H9 (cell line): ENCODE measurements around the gene CAMTA2. TPM values are rescaled to one million over a fixed set of nuclear protein-coding genes. Genes with fewer than 3 reads are reported as not detected.
A peak's percentile ranks its signal among the peaks of the same experiment; 100 is the strongest.

Experiments used
- DNase-seq: peaks from one replicate; pipeline ENCODE4 v3.0.0-alpha.2; 2017
- H2AFZ ChIP-seq: one replicate; pipeline ENCODE4 v1.6.1; 2013; ENCODE audit warnings: mild to moderate bottlenecking, low read length, control low read depth, moderate library complexity
- H2AK5ac ChIP-seq: 2 replicates; pipeline ENCODE4 v1.6.1; 2013; ENCODE audit warnings: low read length, control low read depth, mixed read lengths; ENCODE audit not compliant: insufficient read length
- H2BK120ac ChIP-seq: one replicate; pipeline ENCODE4 v1.6.1; 2013; ENCODE audit warnings: low read depth, mild to moderate bottlenecking, low read length, control low read depth, inconsistent platforms; ENCODE audit not compliant: poor library complexity, severe bottlenecking
- H2BK12ac ChIP-seq: 2 replicates; pipeline ENCODE4 v1.6.1; 2013; ENCODE audit warnings: low read length, control low read depth, mixed read lengths, low read depth; ENCODE audit not compliant: insufficient read length
- H2BK15ac ChIP-seq: 2 replicates; pipeline ENCODE4 v1.6.1; 2013; ENCODE audit warnings: low read depth, low read length, control low read depth
- H2BK20ac ChIP-seq: one replicate; pipeline ENCODE4 v1.6.1; 2013; ENCODE audit warnings: low read depth, mild to moderate bottlenecking, low read length, control low read depth, inconsistent platforms; ENCODE audit not compliant: poor library complexity, severe bottlenecking
- H2BK5ac ChIP-seq: 2 replicates; pipeline ENCODE4 v1.6.1; 2013; ENCODE audit warnings: low read length, control low read depth, mixed read lengths; ENCODE audit not compliant: insufficient read length
- H3K14ac ChIP-seq: 2 replicates; pipeline ENCODE4 v1.6.1; 2013; ENCODE audit warnings: low read length, control low read depth; ENCODE audit not compliant: insufficient read depth
- H3K18ac ChIP-seq: 2 replicates; pipeline ENCODE4 v1.6.1; 2013; ENCODE audit warnings: low read depth, mild to moderate bottlenecking, mixed read lengths, low read length, control low read depth; ENCODE audit not compliant: insufficient read length
- H3K23ac ChIP-seq: 2 replicates; pipeline ENCODE4 v1.6.1; 2013; ENCODE audit warnings: low read length, control low read depth, mixed read lengths, low read depth; ENCODE audit not compliant: insufficient read length
- H3K23me2 ChIP-seq: 2 replicates; pipeline ENCODE4 v1.6.1; 2013; ENCODE audit warnings: low read depth, mild to moderate bottlenecking, mixed read lengths, low read length, control low read depth; ENCODE audit not compliant: insufficient read length, poor library complexity, severe bottlenecking
- H3K27ac ChIP-seq: 2 replicates; pipeline ENCODE4 v1.5.1; 2013; ENCODE audit warnings: low read length, control low read depth, mixed read lengths, low read depth; ENCODE audit not compliant: insufficient read length
- H3K27me3 ChIP-seq: 2 replicates; pipeline ENCODE4 v1.6.1; 2013; ENCODE audit warnings: low read length, control low read depth, inconsistent platforms; ENCODE audit not compliant: insufficient read depth
- H3K4ac ChIP-seq: 2 replicates; pipeline ENCODE4 v1.6.1; 2013; ENCODE audit warnings: low read depth, mild to moderate bottlenecking, control low read depth, inconsistent platforms, low read length, moderate library complexity
- H3K4me1 ChIP-seq: 2 replicates; pipeline ENCODE4 v1.6.1; 2013; ENCODE audit warnings: low read length, control low read depth, inconsistent platforms; ENCODE audit not compliant: insufficient read depth
- H3K4me2 ChIP-seq: 2 replicates; pipeline ENCODE4 v1.6.1; 2013; ENCODE audit warnings: low read length, control low read depth, mixed read lengths; ENCODE audit not compliant: insufficient read length, insufficient read depth
- H3K56ac ChIP-seq: 2 replicates; pipeline ENCODE4 v1.6.1; 2013; ENCODE audit warnings: low read depth, mild to moderate bottlenecking, mixed read lengths, low read length, control low read depth; ENCODE audit not compliant: insufficient read length
- H3K79me1 ChIP-seq: 2 replicates; pipeline ENCODE4 v1.6.1; 2013; ENCODE audit warnings: low read depth, mild to moderate bottlenecking, moderate library complexity, low read length, control low read depth, inconsistent platforms; ENCODE audit not compliant: insufficient read depth, poor library complexity, severe bottlenecking
- H3K79me2 ChIP-seq: 2 replicates; pipeline ENCODE4 v1.6.1; 2013; ENCODE audit warnings: low read length, control low read depth, inconsistent platforms; ENCODE audit not compliant: insufficient read depth
- H3K9ac ChIP-seq: 2 replicates; pipeline ENCODE4 v1.6.1; 2013; ENCODE audit warnings: low read length, control low read depth, mixed read lengths; ENCODE audit not compliant: insufficient read length; ENCODE audit errors: extremely low read depth
- H3K9me3 ChIP-seq: one replicate; pipeline ENCODE4 v1.6.1; 2013; ENCODE audit warnings: low read depth, low read length, inconsistent platforms; ENCODE audit not compliant: control insufficient read depth
- H3T11ph ChIP-seq: one replicate; pipeline ENCODE4 v1.6.1; 2013; ENCODE audit warnings: mild to moderate bottlenecking, low read length, control low read depth, inconsistent platforms
- H4K20me1 ChIP-seq: one replicate; pipeline ENCODE4 v1.6.1; 2013; ENCODE audit not compliant: control insufficient read depth, insufficient read length, insufficient read depth
- H4K5ac ChIP-seq: 2 replicates; pipeline ENCODE4 v1.6.1; 2013; ENCODE audit warnings: low read depth, mild to moderate bottlenecking, mixed read lengths, low read length, control low read depth; ENCODE audit not compliant: insufficient read length
- H4K8ac ChIP-seq: replicated peaks from 2 replicates; pipeline ENCODE4 v1.6.1; 2013; ENCODE audit warnings: low read length, control low read depth, mixed read lengths, low read depth; ENCODE audit not compliant: insufficient read length
- H4K91ac ChIP-seq: 2 replicates; pipeline ENCODE4 v1.6.1; 2013; ENCODE audit warnings: low read depth, mild to moderate bottlenecking, moderate library complexity, mixed read lengths, low read length, control low read depth; ENCODE audit not compliant: insufficient read length
- H3K27ac Mint-ChIP-seq, 3 experiments: 2 replicates in 2 of 3; 3 replicates in 1 of 3; pipeline ENCODE4 v1.8.0; 2020 to 2021; ENCODE audit warnings: mixed read lengths in 3 of 3, mild to moderate bottlenecking in 1 of 3, moderate library complexity in 1 of 3
- H3K27me3 Mint-ChIP-seq: 2 replicates; pipeline ENCODE4 v1.8.0; 2021; ENCODE audit warnings: low read depth, mild to moderate bottlenecking, moderate library complexity, mixed read lengths
- H3K36me3 Mint-ChIP-seq, 3 experiments: 2 replicates in 2 of 3; 3 replicates in 1 of 3; pipeline ENCODE4 v1.8.0; 2020 to 2021; ENCODE audit warnings: low read depth in 3 of 3, mixed read lengths in 3 of 3; ENCODE audit not compliant: insufficient read depth in 1 of 3
- H3K4me1 Mint-ChIP-seq, 2 experiments: 2 replicates each; pipeline ENCODE4 v1.8.0; 2020; ENCODE audit warnings: mixed read lengths in 2 of 2
- H3K4me3 Mint-ChIP-seq, 2 experiments: 2 replicates in 1 of 2; 3 replicates in 1 of 2; pipeline ENCODE4 v1.8.0; 2020 to 2021; ENCODE audit warnings: mild to moderate bottlenecking in 2 of 2, mixed read lengths in 2 of 2, moderate library complexity in 1 of 2
- H3K9me3 Mint-ChIP-seq, 2 experiments: 2 replicates in 1 of 2; 3 replicates in 1 of 2; pipeline ENCODE4 v1.8.0; 2020; ENCODE audit warnings: mild to moderate bottlenecking in 2 of 2, mixed read lengths in 2 of 2, moderate library complexity in 1 of 2
- CTCF ChIP-seq: fragments of 200-600 bp; sonication (generic); conservative IDR thresholded peaks from 3 replicates; pipeline ENCODE4 v1.8.0; 2021; ENCODE audit warnings: antibody characterized with exemption, mild to moderate bottlenecking
- WGBS: extraction: QIAGEN DNeasy Blood & Tissue Kit; methylation state at CpG from one replicate; pipeline ENCODE4 v1.1.7; 2013; ENCODE audit warnings: missing lambda C conversion rate, low lambda C conversion rate, mixed read lengths; ENCODE audit not compliant: insufficient read length; ENCODE audit errors: extremely low coverage; 5-methylcytosine and 5-hydroxymethylcytosine counted together
- total RNA-seq: library from RNA; stranded (reverse); gene quantifications from 2 replicates; pipeline ENCODE4 v1.2.1, GENCODE V29; 2021

CAMTA2 gene
- total RNA-seq, 1 experiment from 2014 or later = 15.6 TPM

- H3K4me3 Mint-ChIP-seq = peak overlapping the region; percentile 95 to 98
- WGBS = no CpG with 5 or more reads among the region's 11 CpGs
- H3K4me1 ChIP-seq = no peaks in the 10 kb centered on the region
- H2BK120ac ChIP-seq = no peak overlapping the region
- H3K79me2 ChIP-seq = peaks cover 6% of the 10 kb centered on the region; the same call in 1 of the 2 replicates
- peaks cover 5% of the 10 kb centered on the region for H3K79me1 ChIP-seq
- H4K8ac ChIP-seq = no peak overlapping the region
- H2AFZ ChIP-seq = no peak overlapping the region
- H3K23me2 ChIP-seq = peaks cover 17% of the 10 kb centered on the region
- H3K9me3 Mint-ChIP-seq = no peaks in the 10 kb centered on the region; a peak in 1 of 5 replicates
- no peak for DNase-seq
- H2AK5ac ChIP-seq = no peak overlapping the region
- H2BK15ac ChIP-seq = no peak overlapping the region
- peaks cover 1% of the 10 kb centered on the region for H3K27me3 Mint-ChIP-seq
- H3K27ac Mint-ChIP-seq = 0 out of 7 replicates have a peak overlapping the region, but pooled peaks of 1 of the 3 experiments have one; percentile 44
- no peak overlapping the region for H3T11ph ChIP-seq
- H3K56ac ChIP-seq = no peak overlapping the region
- H4K20me1 ChIP-seq = peaks cover 7% of the 10 kb centered on the region
- no peak overlapping the region for H3K9ac ChIP-seq
- peaks cover 23 to 59% (median 44%) of the 10 kb centered on the region in 3 experiments for H3K36me3 Mint-ChIP-seq
- no peaks in the 10 kb centered on the region for H3K9me3 ChIP-seq
- no peak overlapping the region for H4K91ac ChIP-seq
- H4K5ac ChIP-seq = no peak overlapping the region
- no peak overlapping the region for H3K4ac ChIP-seq
- no peak overlapping the region for H3K4me2 ChIP-seq
- H3K27ac ChIP-seq = no peak overlapping the region
- H3K4me1 Mint-ChIP-seq = peaks cover 32 to 42% of the 10 kb centered on the region in 2 experiments
- no peak overlapping the region for H3K18ac ChIP-seq
- no peak overlapping the region for H3K14ac ChIP-seq
- H2BK12ac ChIP-seq = no peak overlapping the region
- H3K23ac ChIP-seq = no peak overlapping the region
- no peak for TF ChIP-seq CTCF
- H2BK5ac ChIP-seq = no peak overlapping the region
- no peaks in the 10 kb centered on the region for H3K27me3 ChIP-seq
- H2BK20ac ChIP-seq = no peak overlapping the region
Observed at GRCh38 chr17:4938069-4938491, 49.4 kb downstream of the CAMTA2 start.
